AG04450 (cell line): ENCODE measurements around the gene NTF3. TPM values are rescaled to one million over a fixed set of nuclear protein-coding genes. Genes with fewer than 3 reads are reported as not detected.

Experiments
- CTCF ChIA-PET: fragments of 300-600, 350-600 bp; formaldehyde crosslinking; extraction: SDS; loops from one replicate; lab custom pipeline; 2022; ENCODE audit warnings: antibody characterized with exemption, inconsistent platforms; lab: Charles Lee
- POLR2A ChIA-PET: fragments of 350-600 bp; formaldehyde crosslinking; extraction: SDS; loops from one replicate; lab custom pipeline; 2021; ENCODE audit warnings: antibody characterized with exemption, inconsistent platforms; lab: Yijun Ruan, JAX
- DNase-seq: peaks from one replicate; pipeline ENCODE4 v3.0.0-alpha.2; 2011; ENCODE audit warnings: low read depth, low spot score
- H3K27ac ChIP-seq: one replicate; pipeline ENCODE4 v1.5.1; 2012; ENCODE audit warnings: low read depth, low read length, control low read depth
- H3K27me3 ChIP-seq: one replicate; pipeline ENCODE4 v1.6.0; 2012; ENCODE audit warnings: low read length; ENCODE audit not compliant: control insufficient read depth, insufficient read depth
- H3K4me3 ChIP-seq: 2 replicates; pipeline ENCODE4 v1.5.1; 2011; ENCODE audit warnings: mild to moderate bottlenecking, low read depth, low read length, control low read depth
- H3K9me3 ChIP-seq: 2 replicates; pipeline ENCODE4 v1.5.1; 2012; ENCODE audit warnings: low read length; ENCODE audit not compliant: control insufficient read depth, insufficient read depth
- CTCF ChIP-seq: IDR thresholded peaks from 2 replicates; pipeline ENCODE4 v1.5.1; 2011; ENCODE audit warnings: low read depth, low read length, control low read depth, inconsistent platforms
- polyA plus RNA-seq: library from polyadenylated mRNA; depleted of rRNA; stranded (reverse); fragments of >200 nt; gene quantifications from 2 replicates; pipeline ENCODE4 v1.2.3, GENCODE V29; 2011

The NTF3 gene
- polyA plus RNA-seq, 1 experiment = 31.5 TPM

DNA sequence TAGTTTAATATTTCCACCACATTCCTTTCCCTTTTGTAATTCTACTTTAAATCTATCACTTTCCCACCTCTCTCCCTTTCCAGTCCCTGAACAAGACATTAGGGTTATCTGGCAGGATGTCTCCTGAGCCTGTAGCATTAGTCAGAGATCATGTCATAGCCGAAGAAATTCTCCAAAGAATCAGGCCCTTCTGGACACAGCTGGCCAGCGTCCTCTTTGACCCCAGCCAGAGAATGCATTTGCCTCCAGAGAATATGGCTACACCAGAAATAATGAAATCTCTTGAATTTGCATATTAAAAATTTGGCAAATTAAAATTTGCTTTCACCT, 56.7 kb downstream of the NTF3 start:
- TF ChIP-seq CTCF = no peak
- ChIA-PET CTCF (no interaction called here), POLR2A (interaction anchor here (0.6 to 3.2 kb wide), 5 partner anchors 8 to 58 kb away, joined by 3 to 14 read pairs (median 4); partner anchors contain the start of gene NTF3)
- H3K9me3 ChIP-seq = no peaks in the 10 kb centered on the region
- no peak overlapping the region for H3K4me3 ChIP-seq
- no peaks in the 10 kb centered on the region for H3K27me3 ChIP-seq
- peak overlapping the region; percentile 87 for H3K27ac ChIP-seq
- DNase-seq = peak; percentile 44

DNA sequence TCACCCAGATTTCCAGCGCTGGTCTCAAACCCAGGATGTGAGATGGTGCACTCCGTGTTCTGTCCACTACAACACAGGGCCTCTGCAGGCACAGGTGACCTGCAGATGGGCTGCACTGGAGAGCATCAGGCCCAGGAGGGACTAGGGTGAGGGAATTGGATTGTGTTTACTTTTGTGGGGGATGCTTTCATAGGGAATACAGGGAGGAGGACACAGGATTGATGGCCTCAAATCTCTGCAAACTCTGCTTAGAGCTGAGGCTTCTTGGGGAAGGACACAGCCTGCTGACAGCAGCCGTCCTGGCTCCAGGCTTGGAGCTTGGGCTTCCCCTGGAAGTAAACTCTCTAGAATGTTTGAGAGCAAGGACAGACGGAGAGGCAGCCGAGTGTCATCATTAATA, 57.1 kb downstream of the NTF3 start:
- Histone ChIP-seq H3K4me3 (no peak overlapping the region), H3K9me3 (no peaks in the 10 kb centered on the region), H3K27ac (peak overlapping the region; percentile 87), H3K27me3 (no peaks in the 10 kb centered on the region)
- no peak for TF ChIP-seq CTCF
- POLR2A ChIA-PET = interaction anchor here (0.6 to 3.2 kb wide), 6 partner anchors 8 to 115 kb away, joined by 3 to 14 read pairs (median 4); partner anchors contain the start of gene NTF3
- DNase-seq = no peak
- CTCF ChIA-PET = no interaction called here

- H3K4me3 ChIP-seq = no peak overlapping the region
- no peak overlapping the region for H3K27ac ChIP-seq
- ChIA-PET POLR2A (interaction anchor here (0.8 to 3.2 kb wide), 4 partner anchors 8 to 57 kb away, joined by 3 to 14 read pairs (median 4); partner anchors contain the start of gene NTF3), CTCF (interaction anchor here (1.1 kb wide), 1 partner anchor 22 kb away, joined by 3 read pairs; no protein-coding TSS in a partner anchor)
- TF ChIP-seq CTCF = no peak
- no peaks in the 10 kb centered on the region for H3K9me3 ChIP-seq
- H3K27me3 ChIP-seq = no peaks in the 10 kb centered on the region
- DNase-seq = no peak
Observed at GRCh38 chr12:5489760-5490406, 58.0 kb downstream of the NTF3 start.

DNA sequence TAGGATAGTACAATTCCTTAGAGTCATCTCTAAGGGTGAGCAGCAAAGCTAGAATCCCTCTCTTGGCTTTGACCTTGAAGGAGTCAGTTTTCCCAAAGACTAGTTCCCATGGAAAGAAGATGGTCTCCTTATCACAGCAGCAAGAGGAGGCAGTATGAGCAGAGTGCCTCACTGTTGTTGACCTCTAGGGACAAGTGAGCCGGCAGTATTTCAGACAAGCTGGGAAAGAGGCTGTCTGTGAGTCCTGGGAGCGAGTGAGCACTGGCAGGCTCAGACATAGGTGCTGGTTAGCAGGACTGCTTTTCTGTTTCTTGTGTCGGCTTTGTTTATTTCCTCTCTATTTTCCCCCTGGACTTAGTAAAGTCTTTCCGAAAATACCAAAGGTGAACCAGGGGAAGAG, 60.7 kb downstream of the NTF3 start:
- no peak for TF ChIP-seq CTCF
- ChIA-PET CTCF (interaction anchor here (0.8 kb wide), 1 partner anchor 14 kb away, joined by 3 read pairs; no protein-coding TSS in a partner anchor), POLR2A (no interaction called here)
- no peak for DNase-seq
- no peaks in the 10 kb centered on the region for H3K9me3 ChIP-seq
- H3K27ac ChIP-seq = no peak overlapping the region
- no peak overlapping the region for H3K4me3 ChIP-seq
- H3K27me3 ChIP-seq = no peaks in the 10 kb centered on the region

DNA sequence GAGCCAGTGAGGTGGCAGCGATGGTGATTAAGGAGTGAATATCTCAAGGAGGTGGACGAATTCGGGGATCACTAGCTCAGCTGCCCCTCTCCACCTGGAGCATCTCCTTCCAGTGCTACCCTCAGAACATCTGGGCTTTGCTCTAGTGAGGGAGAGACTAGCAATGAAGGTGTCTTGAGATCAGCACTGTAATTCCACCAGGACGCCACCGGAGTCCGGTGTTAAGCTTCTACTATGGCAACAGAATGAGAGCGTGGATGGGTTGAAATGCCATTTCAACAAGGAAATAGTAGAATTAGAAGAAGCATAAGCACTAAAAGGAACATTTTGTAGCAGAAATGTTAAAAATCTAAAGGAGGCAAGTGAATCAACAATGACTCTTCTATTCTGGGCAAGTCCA, 61.1 kb downstream of the NTF3 start:
- CTCF ChIA-PET = interaction anchor here (0.8 kb wide), 1 partner anchor 14 kb away, joined by 3 read pairs; no protein-coding TSS in a partner anchor

More for the DNA sequence above, 61.1 kb downstream of the NTF3 start:
- DNase-seq = no peak
- Histone ChIP-seq H3K27ac (no peak overlapping the region), H3K9me3 (no peaks in the 10 kb centered on the region), H3K27me3 (no peaks in the 10 kb centered on the region), H3K4me3 (no peak overlapping the region)
- POLR2A ChIA-PET = no interaction called here
- peak; percentile 26; the same call in 1 of the 2 replicates for TF ChIP-seq CTCF
